ENCODE data around the gene CALCOCO1.
"Not testable (repeated sequence)": the region's sequence is repeated elsewhere in the genome, so short reads cannot be mapped to it uniquely, and the experiment has no call there.

CALCOCO1 gene

DNA sequence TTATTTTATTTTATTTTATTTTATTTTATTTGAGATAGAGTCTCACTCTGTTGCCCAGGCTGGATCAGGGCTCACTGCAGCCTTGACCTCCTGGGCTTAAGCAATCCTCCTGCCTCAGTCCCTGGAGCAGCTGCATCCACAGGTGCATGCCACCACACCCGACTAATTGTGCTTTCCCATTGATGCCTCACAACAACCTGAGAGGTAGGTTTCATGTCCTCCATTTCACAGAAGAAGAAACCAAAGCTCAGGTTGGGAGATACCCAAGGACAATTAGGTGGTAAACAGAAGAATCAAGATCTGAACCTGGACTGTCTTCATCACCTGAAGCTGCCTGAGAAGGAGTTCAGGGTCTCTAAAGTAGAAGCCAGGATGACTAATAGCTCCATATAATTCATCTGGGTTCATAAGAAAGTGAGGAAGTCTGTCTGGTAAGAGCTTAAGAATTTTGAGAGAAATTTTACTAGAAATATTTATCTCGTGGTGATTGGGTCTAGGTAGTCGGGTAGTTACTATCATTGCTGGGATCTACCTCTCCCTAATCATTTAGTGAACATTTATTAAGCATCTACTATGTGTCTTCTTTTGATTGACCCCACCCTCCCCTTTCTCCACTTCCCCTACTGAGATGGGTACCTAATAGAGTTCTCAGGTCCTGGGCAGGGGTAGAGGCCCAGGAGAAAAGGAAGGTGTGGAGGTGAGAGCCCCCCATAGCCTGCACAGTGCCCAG, 28.1 kb downstream of the CALCOCO1 start:
- no peak for DNase-seq (ENCODE audit: low read depth in 4 of 4, low spot score in 1 of 4)

DNA sequence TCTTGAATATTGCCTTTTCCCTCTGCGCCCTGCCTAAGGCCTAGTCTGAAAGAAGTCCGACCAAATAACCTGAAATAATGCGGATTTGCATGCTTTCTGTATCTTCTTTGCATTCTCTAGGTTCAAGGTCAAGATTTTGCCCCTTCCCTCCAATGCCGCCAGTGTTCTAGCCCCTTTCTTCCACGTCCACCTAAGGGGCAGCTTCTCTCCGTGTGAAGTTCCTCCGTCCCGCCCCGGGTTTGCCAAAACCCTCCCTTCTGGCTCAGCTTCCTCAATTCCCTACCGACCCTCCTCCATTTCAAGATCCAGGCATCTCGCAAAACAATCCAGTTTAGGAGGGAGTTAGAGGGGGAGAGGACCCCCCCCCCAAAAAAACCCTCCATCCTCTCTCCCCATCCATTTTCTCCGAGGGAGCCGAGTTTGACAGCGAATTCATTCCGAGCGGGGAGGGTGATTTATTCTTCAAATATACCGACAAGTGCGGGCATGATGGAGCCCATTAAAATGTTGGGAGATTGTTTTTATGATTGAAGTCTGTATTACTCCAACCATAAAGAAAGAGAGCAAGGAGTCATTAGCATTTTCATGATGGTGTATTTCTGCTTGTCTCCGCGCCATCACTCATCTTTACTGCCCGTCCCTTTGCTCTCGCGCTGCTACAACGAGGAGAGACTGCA, 30.5 kb downstream of the CALCOCO1 start:
- no peak for DNase-seq (ENCODE audit: low read depth in 4 of 4, low spot score in 1 of 4)

DNA sequence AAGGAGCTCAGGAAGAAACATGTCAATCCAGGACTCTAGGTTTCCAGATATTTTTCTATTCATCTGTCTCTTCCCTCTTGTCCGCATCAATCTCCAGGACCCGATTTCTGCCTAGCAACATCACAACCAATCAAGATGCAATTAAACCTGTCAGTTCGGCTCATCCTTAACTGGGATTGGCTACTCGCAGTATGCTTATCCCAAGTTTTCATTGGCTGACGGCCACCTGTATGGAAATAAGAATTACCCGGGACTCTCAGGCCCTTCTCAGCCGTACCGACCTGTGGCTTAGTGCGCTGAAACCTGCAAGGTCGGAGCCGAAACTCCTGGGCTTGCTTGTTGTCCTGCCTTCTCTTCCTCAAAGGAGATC, 31.0 kb downstream of the CALCOCO1 start:
- no peak for DNase-seq (ENCODE audit: low read depth in 4 of 4, low spot score in 1 of 4)

DNA sequence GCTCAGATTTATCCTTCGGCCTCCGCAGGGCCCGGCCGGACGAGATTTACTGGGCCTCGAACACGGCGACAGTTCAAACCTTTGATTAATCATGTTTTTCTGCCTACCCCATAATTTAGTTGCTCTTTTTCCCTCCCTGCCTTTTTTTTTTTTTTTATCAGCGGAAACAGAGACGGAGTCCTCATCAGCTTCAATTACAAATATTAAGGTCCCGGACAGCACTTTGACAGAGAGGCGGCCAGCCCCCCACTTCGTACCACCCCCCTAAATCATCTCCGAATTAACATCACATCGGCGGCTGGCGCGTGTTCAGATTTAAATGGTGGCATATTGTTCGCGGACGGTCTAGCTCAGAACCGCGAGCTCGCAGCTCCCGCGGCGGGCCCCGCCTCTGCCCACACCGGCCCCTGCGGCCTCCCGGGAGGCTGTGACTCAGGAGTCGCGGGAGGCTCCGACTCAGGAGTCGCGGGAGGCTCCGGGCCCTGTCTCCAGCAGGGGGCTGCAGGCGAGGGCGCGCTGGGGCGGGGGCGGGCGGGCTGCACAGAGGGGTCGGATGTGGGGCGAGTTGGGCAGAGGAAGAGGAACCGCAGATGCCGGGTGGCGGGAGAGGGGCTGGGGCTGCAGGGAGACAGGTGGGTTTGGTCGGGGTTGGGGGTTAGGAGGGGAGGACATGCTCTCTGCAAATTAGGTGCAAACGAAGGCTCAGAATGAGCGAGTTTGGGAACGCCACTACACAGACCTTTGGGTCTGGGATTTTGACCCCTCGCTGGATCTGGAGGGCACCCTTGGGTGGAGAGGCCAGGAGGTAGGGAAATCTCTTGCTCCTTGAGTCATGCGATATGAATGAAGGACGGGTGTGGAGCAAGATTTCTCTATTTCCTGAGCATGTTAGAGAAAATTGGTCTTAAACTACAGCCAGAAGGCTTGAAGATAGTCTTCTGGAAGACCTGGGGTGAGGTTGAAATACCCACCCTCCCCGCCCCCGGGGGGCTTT, 31.8 kb downstream of the CALCOCO1 start:
- peak in 1 of 4 experiments; percentile 18 for DNase-seq (ENCODE audit: low read depth in 4 of 4, low spot score in 1 of 4)

DNA sequence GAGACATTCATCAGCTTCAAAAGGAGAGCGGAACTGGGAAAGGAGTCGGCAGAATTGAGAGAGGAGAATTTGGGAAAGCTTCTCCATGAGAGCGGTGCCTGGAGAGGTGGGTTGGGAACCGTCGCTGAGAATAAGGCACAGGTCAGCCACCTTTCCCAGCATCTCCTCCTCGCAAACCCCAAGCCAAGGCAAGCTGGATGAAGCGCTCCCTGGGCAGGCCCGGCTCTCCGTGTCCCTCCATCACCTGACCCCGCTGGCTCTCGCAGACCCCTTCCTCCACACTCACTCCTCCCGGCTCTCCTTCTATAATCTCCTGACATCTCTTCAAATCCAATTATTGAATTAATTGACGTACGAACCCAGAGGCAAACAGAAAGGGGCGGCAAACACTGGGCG, 32.5 kb downstream of the CALCOCO1 start:
- no peak for DNase-seq (ENCODE audit: low read depth in 4 of 4, low spot score in 1 of 4)

DNA sequence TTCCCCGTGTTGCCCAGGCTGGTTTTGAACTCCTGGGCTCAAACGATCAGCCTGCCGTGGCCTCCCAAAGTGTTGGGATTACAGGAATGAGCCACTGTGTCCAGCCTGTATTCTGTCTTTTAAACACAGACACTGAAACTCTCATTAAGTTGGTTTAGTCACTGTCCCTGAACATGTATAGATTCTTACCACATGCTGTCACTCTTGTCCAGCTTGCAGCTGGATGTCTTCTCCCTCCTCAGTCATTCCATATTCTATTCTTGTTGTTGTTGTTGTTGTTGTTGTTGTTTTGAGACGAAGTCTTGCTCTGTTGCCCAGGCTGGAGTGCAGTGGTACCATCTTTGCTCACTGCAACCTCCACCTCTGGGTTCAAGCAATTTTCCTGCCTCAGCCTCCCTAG, 39.1 kb downstream of the CALCOCO1 start:
- no peak for DNase-seq (ENCODE audit: low read depth in 4 of 4, low spot score in 1 of 4)

DNA sequence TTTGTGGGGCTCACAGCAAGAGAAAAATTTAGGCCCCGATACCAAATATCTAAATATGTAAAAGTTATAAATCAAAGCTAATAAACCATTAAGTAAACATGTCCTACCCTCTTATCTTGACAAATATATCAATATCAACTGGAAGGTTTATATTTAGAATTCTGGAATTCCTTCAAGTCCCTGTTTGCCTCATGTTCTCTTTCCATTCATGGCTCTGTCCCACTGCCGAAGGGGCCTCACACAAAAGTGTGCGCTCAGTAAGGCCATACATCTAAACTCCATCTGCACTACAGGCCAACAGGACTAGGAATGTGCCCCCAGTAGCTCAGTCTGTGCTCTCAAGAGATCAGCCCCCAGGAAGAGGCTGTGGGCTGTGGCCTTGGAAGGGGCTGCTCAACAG, 40.8 kb downstream of the CALCOCO1 start:
- DNase-seq (ENCODE audit: low read depth in 4 of 4, low spot score in 1 of 4): no peak

- DNase-seq (ENCODE audit: low read depth in 4 of 4, low spot score in 1 of 4): no peak
These were observed 42.5 kb downstream of the CALCOCO1 start for GRCh38 chr12:53684654-53685220.

DNA sequence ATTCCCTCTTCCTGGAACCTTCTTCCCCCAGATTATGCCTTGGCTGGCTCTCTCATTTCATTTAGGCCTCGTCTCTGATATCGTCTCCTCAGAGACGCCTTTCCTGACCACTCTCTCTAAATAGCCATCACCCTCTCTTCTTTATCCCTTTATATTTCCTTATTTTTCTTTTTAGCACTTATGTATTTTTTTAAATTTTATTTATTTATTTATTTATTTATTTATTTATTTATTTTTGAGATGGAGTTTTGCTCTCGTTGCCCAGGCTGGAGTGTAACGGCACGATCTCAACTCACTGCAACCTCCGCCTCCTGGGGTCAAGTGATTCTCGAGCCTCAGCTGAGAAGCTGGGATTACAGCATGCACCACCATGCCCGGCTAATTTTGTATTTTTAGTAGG, 43.3 kb downstream of the CALCOCO1 start:
- DNase-seq (ENCODE audit: low read depth in 4 of 4, low spot score in 1 of 4): no peak

DNA sequence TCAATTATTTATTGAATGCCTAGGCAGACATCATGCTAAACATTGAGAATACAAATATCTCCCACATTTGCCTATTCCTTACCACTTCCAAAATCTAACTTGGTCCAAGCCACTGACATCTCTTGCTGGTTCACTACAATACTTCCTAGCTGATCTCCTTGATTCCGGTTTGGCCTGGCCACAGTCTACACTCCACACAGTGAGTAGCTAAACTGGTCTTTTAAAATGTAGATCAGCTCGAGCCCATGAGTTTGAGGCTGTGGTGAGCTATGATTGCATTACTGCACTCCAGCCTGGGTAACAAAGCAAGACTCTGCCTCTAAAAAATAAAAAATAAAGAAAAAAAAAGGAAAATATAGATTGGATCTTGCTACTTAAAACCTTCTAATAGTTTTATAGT, 43.8 kb downstream of the CALCOCO1 start:
- no peak for DNase-seq (ENCODE audit: low read depth in 4 of 4, low spot score in 1 of 4)

DNA sequence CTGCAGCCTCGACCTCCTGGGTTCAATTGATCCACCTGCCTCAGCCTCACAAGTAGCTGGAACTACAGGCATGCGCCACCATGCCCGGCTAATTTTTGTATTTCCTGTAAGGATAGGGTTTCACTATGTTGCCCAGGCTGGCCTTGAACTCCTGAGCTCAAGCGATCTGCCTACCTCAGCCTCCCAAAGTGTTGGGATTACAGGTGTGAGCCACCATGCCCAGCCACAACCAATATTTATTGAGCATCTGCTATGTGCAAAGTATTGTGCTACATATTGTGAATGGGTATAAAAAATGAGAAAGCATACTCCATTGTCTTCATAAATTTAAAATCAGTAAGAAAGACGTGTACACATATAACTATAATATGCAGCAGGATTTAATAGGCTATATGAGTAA, 47.2 kb downstream of the CALCOCO1 start:
- not testable (repeated sequence) for DNase-seq (ENCODE audit: low read depth in 4 of 4, low spot score in 1 of 4)

GRCh38 chr12:53677800-53678148, 49.5 kb downstream of the CALCOCO1 start:
- no peak for DNase-seq (ENCODE audit: low read depth in 4 of 4, low spot score in 1 of 4)

DNA sequence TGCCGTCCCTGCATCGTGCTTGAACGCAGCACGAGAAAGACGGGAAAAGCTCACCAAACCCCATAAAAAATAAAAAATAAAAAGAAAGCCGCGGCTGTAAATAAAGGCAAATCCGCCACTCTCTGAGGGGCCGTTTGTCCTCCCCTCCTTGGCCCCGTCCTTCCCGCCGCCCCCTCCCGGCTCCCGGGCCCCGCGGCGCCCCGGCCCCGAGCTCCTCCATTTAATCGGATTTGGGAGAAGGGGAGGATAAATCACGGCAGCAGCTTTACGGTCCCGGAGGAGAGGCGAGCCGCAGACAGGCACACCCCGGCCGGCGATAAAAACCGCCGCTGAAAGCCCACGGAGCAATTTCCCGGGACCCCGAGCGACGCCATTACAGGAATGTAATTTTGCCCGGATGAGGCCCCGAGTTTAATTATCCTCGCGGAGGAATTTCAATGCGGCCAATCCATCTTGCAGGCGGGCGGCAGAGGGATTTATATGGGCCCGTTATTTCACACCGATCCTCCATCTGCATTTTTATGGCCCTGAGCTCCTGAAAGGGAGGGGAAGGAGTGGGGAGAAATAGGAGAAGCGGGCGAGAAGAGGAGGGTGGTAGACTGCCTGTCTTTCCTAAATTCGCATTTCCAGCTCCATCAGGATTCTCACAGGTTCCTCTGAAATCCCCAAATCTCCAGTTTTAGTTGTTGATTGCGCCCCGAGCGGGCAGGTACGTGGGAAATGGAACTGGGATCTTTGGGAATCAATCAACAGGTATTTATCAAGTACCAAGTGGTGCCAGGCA, 50.0 kb downstream of the CALCOCO1 start:
- no peak for DNase-seq (ENCODE audit: low read depth in 4 of 4, low spot score in 1 of 4)

DNA sequence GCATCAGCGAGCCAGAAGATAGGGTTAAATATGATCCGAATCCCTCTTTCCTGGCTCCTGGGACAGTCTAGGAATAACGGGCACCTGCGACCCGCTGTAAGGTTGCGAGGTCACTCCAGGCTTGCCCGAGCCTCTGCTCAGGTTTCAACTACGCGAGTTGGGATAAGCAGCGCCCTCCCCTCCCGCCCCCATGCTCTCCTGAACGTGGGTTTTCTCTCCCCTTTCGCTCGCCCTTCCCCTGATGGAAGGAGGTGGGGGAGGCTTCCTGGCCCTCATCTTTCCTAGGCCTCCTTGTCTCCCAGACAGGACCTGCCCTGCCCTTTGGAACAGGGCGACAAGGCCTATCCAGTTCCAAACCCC, 50.6 kb downstream of the CALCOCO1 start:
- no peak for DNase-seq (ENCODE audit: low read depth in 4 of 4, low spot score in 1 of 4)

- DNase-seq (ENCODE audit: low read depth in 4 of 4, low spot score in 1 of 4): peak; percentile 93 to 96 (median 95)
These were observed 51.3 kb downstream of the CALCOCO1 start, which contains the start of gene ATP5MC2 for GRCh38 chr12:53675701-53676607. Gene ATP5MC2, minus strand, starts transcription at chr12:53676083. Its CDS starts 3,469 bp downstream, at chr12:53672614.

- DNase-seq (ENCODE audit: low read depth in 4 of 4, low spot score in 1 of 4): no peak
These were observed 52.1 kb downstream of the CALCOCO1 start for GRCh38 chr12:53674977-53675700.

GRCh38 chr12:53670971-53671370, 56.3 kb downstream of the CALCOCO1 start:
- DNase-seq (ENCODE audit: low read depth in 4 of 4, low spot score in 1 of 4): no peak

DNA sequence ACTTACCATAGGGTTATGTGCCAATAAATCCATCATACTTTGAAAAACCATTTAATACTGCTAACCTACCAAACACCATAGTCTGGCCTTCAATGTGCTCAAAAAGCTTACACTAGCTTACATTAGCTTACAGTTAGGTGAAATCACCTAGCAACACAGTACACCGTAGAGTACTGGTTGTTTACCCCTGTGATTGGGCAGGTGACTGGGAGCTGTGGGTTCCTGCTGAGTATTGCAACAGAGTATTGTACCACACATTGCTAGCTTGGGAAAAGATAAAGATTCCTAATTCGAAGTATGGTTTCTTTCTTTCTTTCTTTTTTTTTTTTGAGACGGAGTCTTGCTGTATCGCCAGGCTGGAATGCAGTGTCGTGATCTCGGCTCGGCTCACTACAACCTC, 56.9 kb downstream of the CALCOCO1 start:
- DNase-seq (ENCODE audit: low read depth in 4 of 4, low spot score in 1 of 4): no peak

GRCh38 chr12:53667080-53667479, 60.2 kb downstream of the CALCOCO1 start:
- no peak for DNase-seq (ENCODE audit: low read depth in 4 of 4, low spot score in 1 of 4)

Measured in stimulated activated CD4-positive, alpha-beta T cell treated with anti-CD3 and anti-CD28 coated beads, Interleukin-1b, Interleukin-23, amount 100 ng/mL, for 24 hours (primary cell).